Liver (tissue), 3 donors: ENCODE measurements around the gene CSHL1.

Experiments used
- ATF3 ChIP-seq: IDR thresholded peaks from 2 replicates; pipeline ENCODE4 v1.6.1; 2016; ENCODE audit warnings: antibody characterized with exemption
- CTCF ChIP-seq: fragments of 150-350 bp; IDR thresholded peaks from 2 replicates; pipeline ENCODE4 v1.5.1; 2017; ENCODE audit warnings: improper control_type of control experiment, low read depth, low read length; ENCODE audit not compliant: missing input control
- HNF4A ChIP-seq, 2 donors: conservative IDR thresholded peaks; 2 replicates each; pipeline ENCODE4 v1.6.1; 2016; ENCODE audit warnings: antibody characterized with exemption in 2 of 2, mild to moderate bottlenecking in 2 of 2
- JUND ChIP-seq, 2 donors: IDR thresholded peaks; 2 replicates each; pipeline ENCODE4 v1.6.1; 2016; ENCODE audit warnings: antibody characterized with exemption in 2 of 2
- NR2F2 ChIP-seq: IDR thresholded peaks from 2 replicates; pipeline ENCODE4 v1.6.1; 2016; ENCODE audit warnings: antibody characterized with exemption
- RAD21 ChIP-seq, 2 donors: IDR thresholded peaks; 2 replicates each; pipeline ENCODE4 v1.6.1; 2016; ENCODE audit warnings: antibody characterized with exemption in 2 of 2, mild to moderate bottlenecking in 2 of 2
- REST ChIP-seq: IDR thresholded peaks from 2 replicates; pipeline ENCODE4 v1.6.1; 2016; ENCODE audit warnings: antibody characterized with exemption, mild to moderate bottlenecking
- RXRA ChIP-seq, 2 donors: IDR thresholded peaks; 2 replicates each; pipeline ENCODE4 v1.6.1; 2017 to 2018; ENCODE audit warnings: antibody characterized with exemption in 2 of 2, mild to moderate bottlenecking in 1 of 2
- SP1 ChIP-seq: IDR thresholded peaks from 2 replicates; pipeline ENCODE4 v1.6.1; 2018; ENCODE audit warnings: antibody characterized with exemption, mild to moderate bottlenecking
- TAF1 ChIP-seq: conservative IDR thresholded peaks from 2 replicates; pipeline ENCODE4 v1.6.1; 2016; ENCODE audit warnings: antibody characterized with exemption, mild to moderate bottlenecking
- YY1 ChIP-seq: IDR thresholded peaks from 2 replicates; pipeline ENCODE4 v1.6.1; 2016; ENCODE audit warnings: antibody characterized with exemption, mild to moderate bottlenecking
- ZBTB33 ChIP-seq: IDR thresholded peaks from 2 replicates; pipeline ENCODE4 v1.6.1; 2016; ENCODE audit warnings: antibody characterized with exemption
- donor health status: healthy.
- donor health status: healthy.

GRCh38 chr17:63928172-63928666 is 17.2 kb upstream of the CSHL1 start:
- no peak for TF ChIP-seq RAD21 (IDR thresholded peaks at IDR 0.05)
- no peak for TF ChIP-seq CTCF
- no peak for TF ChIP-seq SP1
- no peak for TF ChIP-seq ATF3
- no peak for TF ChIP-seq REST
- TF ChIP-seq TAF1, result no peak
- no peak for TF ChIP-seq JUND (IDR thresholded peaks at IDR 0.05)
- TF ChIP-seq ZBTB33, result no peak
- no peak for TF ChIP-seq YY1
- TF ChIP-seq NR2F2, result no peak
- TF ChIP-seq HNF4A (conservative IDR thresholded peaks at IDR 0.05), result no peak
- no peak for TF ChIP-seq RXRA (IDR thresholded peaks at IDR 0.05)
